ENCODE data around the gene PLA2G12A. TPM values are rescaled to one million over a fixed set of nuclear protein-coding genes. Genes with fewer than 3 reads are reported as not detected.

The PLA2G12A gene
- total RNA-seq, 4 donors from 2014 or later = 16.6 to 110 (median 27.1) TPM

DNA sequence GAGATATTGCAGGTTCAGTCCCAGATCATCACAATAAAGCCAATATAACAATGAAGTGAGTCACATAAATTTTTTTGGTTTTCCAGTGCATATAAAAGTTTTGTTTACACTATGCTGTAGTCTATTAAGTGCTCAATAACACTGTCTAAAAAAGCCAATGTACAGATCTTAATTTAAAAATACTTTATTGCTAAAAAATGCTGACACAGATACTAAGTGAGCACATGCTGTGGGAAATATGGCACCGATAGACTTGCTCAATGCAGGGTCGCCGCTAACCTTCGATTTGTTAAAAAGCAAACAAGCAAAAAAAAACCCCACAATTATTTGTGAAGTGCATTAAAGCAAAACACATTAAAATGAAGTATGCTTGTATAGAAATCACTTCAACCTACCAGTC, 10.3 kb downstream of the PLA2G12A start:
- 95 to 97% methylated on average over 4 of the region's 4 CpGs for WGBS, 2 donors (ENCODE audit: low coverage in 1 of 2)
- ATAC-seq = no peak
- no peak overlapping the region for H3K27ac ChIP-seq
- no peaks in the 10 kb centered on the region for H3K27me3 ChIP-seq
- no peaks in the 10 kb centered on the region for H3K9me3 ChIP-seq
- TF ChIP-seq, protein P1, sequence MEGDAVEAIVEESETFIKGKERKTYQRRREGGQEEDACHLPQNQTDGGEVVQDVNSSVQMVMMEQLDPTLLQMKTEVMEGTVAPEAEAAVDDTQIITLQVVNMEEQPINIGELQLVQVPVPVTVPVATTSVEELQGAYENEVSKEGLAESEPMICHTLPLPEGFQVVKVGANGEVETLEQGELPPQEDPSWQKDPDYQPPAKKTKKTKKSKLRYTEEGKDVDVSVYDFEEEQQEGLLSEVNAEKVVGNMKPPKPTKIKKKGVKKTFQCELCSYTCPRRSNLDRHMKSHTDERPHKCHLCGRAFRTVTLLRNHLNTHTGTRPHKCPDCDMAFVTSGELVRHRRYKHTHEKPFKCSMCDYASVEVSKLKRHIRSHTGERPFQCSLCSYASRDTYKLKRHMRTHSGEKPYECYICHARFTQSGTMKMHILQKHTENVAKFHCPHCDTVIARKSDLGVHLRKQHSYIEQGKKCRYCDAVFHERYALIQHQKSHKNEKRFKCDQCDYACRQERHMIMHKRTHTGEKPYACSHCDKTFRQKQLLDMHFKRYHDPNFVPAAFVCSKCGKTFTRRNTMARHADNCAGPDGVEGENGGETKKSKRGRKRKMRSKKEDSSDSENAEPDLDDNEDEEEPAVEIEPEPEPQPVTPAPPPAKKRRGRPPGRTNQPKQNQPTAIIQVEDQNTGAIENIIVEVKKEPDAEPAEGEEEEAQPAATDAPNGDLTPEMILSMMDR (IDR thresholded peaks at IDR 0.05) = no peak
- no peak for TF ChIP-seq POLR2AphosphoS5 (IDR thresholded peaks at IDR 0.05)
- no peak for TF ChIP-seq POLR2A (IDR thresholded peaks at IDR 0.05)
- no peak for TF ChIP-seq EP300 (IDR thresholded peaks at IDR 0.05)
- H3K4me3 ChIP-seq = no peak overlapping the region
- peaks cover 0 to 25% of the 10 kb centered on the region in 2 donors for H3K36me3 ChIP-seq
- no peaks in the 10 kb centered on the region for H3K4me1 ChIP-seq

DNA sequence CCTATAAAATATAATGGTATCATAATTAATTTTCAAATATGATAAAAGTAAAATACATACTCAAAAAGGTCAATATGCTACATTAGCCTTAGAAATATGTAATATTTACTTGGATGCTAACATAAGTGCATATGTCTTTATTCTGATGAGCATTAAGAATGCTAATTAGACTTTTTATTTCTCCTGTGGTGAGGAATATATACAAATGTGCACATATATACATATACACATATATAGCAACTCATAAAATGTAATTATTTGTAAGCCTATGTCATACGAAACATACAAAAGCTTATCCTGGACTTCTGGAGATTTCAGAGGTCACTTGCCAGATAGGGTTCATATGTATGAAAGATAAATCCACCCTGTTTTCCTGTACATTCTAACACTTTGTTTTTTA, 11.1 kb downstream of the PLA2G12A start:
- WGBS, 2 donors (ENCODE audit: low coverage in 1 of 2) = 86 to 95% methylated on average over 1 of the region's 1 CpG
- Histone ChIP-seq H3K36me3 (peaks cover 0 to 34% of the 10 kb centered on the region in 2 donors), H3K4me3 (no peak overlapping the region), H3K9me3 (no peaks in the 10 kb centered on the region), H3K27ac (no peak overlapping the region), H3K4me1 (no peaks in the 10 kb centered on the region), H3K27me3 (no peaks in the 10 kb centered on the region)
- ATAC-seq = no peak
- TF ChIP-seq POLR2AphosphoS5 (IDR thresholded peaks at IDR 0.05) (no peak), EP300 (IDR thresholded peaks at IDR 0.05) (no peak), POLR2A (IDR thresholded peaks at IDR 0.05) (no peak)
- TF ChIP-seq, protein P1 (IDR thresholded peaks at IDR 0.05) = no peak

DNA sequence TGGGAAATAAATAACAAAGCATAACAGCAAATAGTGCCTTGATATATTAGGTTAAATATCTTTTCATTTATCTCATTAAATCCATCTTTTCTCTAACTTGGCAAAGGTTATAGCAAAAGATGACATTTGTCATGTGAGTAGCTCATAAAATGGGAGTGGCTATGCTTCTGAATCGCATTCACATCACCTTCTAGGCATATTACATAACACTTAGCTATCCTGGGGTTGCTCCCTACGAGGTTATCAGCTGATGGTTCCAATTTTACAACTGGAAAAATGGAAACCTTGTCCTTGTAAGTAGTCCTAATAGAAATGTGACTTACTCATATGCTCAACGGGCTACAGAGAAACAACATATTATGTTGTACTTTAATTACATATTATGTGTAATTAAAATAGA, 16.4 kb downstream of the PLA2G12A start:
- no peak overlapping the region for H3K27ac ChIP-seq
- H3K4me3 ChIP-seq = no peak overlapping the region
- no peak for ATAC-seq
- WGBS, 2 donors (ENCODE audit: low coverage in 1 of 2) = 87 to 97% methylated on average over 3 of the region's 3 CpGs
- no peaks in the 10 kb centered on the region for H3K4me1 ChIP-seq
- H3K27me3 ChIP-seq = no peaks in the 10 kb centered on the region
- peaks cover 0 to 59% of the 10 kb centered on the region in 2 donors for H3K36me3 ChIP-seq
- TF ChIP-seq, protein P1 (IDR thresholded peaks at IDR 0.05) = no peak
- no peak for TF ChIP-seq EP300 (IDR thresholded peaks at IDR 0.05)
- TF ChIP-seq POLR2AphosphoS5 (IDR thresholded peaks at IDR 0.05) = no peak
- no peak for TF ChIP-seq POLR2A (IDR thresholded peaks at IDR 0.05)
- H3K9me3 ChIP-seq = no peaks in the 10 kb centered on the region

DNA sequence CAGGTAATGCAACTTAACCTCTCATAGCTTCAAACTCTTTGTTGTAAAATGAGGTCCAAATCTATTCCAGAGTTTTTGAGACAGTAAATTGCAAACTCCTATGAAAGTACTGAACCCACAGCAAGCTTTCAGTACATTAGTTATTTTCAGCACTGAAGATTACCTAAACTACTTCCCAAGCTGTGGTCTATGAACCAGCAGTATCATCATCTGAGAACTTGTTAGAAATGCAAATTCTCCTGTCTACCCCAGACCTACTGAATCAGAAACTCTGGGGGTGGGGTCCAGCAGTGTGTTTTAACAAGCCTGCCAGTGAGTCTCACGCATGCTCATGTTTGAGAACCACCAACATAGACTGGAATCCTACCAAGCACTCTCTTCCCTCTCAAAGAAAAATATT, 20.9 kb downstream of the PLA2G12A start:
- TF ChIP-seq POLR2A (IDR thresholded peaks at IDR 0.05) (no peak), POLR2AphosphoS5 (IDR thresholded peaks at IDR 0.05) (no peak), EP300 (IDR thresholded peaks at IDR 0.05) (no peak)
- TF ChIP-seq, protein P1 (IDR thresholded peaks at IDR 0.05) = no peak
- Histone ChIP-seq H3K9me3 (no peaks in the 10 kb centered on the region), H3K27ac (no peak overlapping the region), H3K36me3 (peaks cover 0 to 33% of the 10 kb centered on the region in 2 donors), H3K4me1 (peaks cover 0 to 4% (median 0%) of the 10 kb centered on the region in 3 donors), H3K4me3 (no peak overlapping the region), H3K27me3 (no peaks in the 10 kb centered on the region)
- ATAC-seq = no peak
- 78 to 80% methylated on average over 1 of the region's 1 CpG for WGBS, 2 donors (ENCODE audit: low coverage in 1 of 2)

DNA sequence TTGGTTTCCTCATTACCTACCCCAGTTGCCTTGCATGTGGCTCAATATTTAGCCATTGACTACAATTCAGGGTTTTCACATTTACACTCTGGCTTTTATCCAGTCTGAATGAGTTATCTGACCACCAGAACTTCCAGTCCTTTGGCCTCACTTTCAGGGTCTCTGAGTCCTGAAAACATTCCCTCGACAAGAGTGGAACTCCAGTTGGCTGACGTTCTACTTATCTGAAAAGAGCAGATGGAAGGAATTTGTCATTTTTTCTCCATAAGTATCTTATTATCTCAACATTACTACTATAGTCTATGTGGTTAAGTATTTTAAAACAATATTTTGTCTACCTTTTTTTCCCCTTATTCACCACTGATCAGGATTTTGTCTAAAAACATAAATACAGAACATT, 21.4 kb downstream of the PLA2G12A start:
- H3K4me3 ChIP-seq = no peak overlapping the region
- H3K4me1 ChIP-seq = peaks cover 0 to 9% (median 0%) of the 10 kb centered on the region in 3 donors
- H3K9me3 ChIP-seq = no peaks in the 10 kb centered on the region
- peaks cover 0 to 28% of the 10 kb centered on the region in 2 donors for H3K36me3 ChIP-seq
- TF ChIP-seq POLR2AphosphoS5 (IDR thresholded peaks at IDR 0.05) (no peak), POLR2A (IDR thresholded peaks at IDR 0.05) (no peak), EP300 (IDR thresholded peaks at IDR 0.05) (no peak)
- TF ChIP-seq, protein P1 (IDR thresholded peaks at IDR 0.05) = no peak
- no peak overlapping the region for H3K27ac ChIP-seq
- no peaks in the 10 kb centered on the region for H3K27me3 ChIP-seq
- WGBS, 2 donors (ENCODE audit: low coverage in 1 of 2) = 27 to 59% methylated on average over 2 of the region's 2 CpGs
- ATAC-seq = no peak

All from gastroesophageal sphincter (tissue), 4 donors.